ENCODE measurements around the gene RNF213. TPM values are rescaled to one million over a fixed set of nuclear protein-coding genes. Genes with fewer than 3 reads are reported as not detected.
A peak's percentile ranks its signal among the peaks of the same experiment; 100 is the strongest.

RNF213 gene
- total and polyA plus RNA-seq, 10 of the 15 experiments (the other 5 are each of a cell fraction or from before 2014, with no cell fraction given), result 18.6 to 145 (median 65.8) TPM

GRCh38 chr17:80265205-80266068 lies 4.8 kb downstream of the RNF213 start (continued):
- TF ChIP-seq CHD1 (IDR thresholded peaks at IDR 0.05; ENCODE audit: low read depth, low read length) (no peak), EZH2 (IDR thresholded peaks at IDR 0.05; ENCODE audit: borderline replicate concordance, control insufficient read depth, low read depth, low read length) (no peak), NBN (IDR thresholded peaks at IDR 0.05) (peak; percentile 53; the same call in 1 of the 2 replicates), KLF5 (IDR thresholded peaks at IDR 0.05; ENCODE audit: partially characterized antibody) (no peak), CREM (IDR thresholded peaks at IDR 0.05; ENCODE audit: low read depth) (peak; percentile 69; the same call in 1 of the 2 replicates), NFIC (IDR thresholded peaks at IDR 0.05; ENCODE audit: low read depth, low read length) (peak; percentile 83), STAT1 (conservative IDR thresholded peaks at IDR 0.05) (no peak), ZNF592 (IDR thresholded peaks at IDR 0.05) (no peak), HDGF (IDR thresholded peaks at IDR 0.05) (peak; percentile 60; the same call in 1 of the 2 replicates), RELA (IDR thresholded peaks at IDR 0.05; ENCODE audit: borderline replicate concordance, partially characterized antibody) (no peak), ZNF687 (IDR thresholded peaks at IDR 0.05) (peak; percentile 80), ZBTB11 (CRISPR knock-in tag; IDR thresholded peaks at IDR 0.05) (no peak), SREBF1 (IDR thresholded peaks at IDR 0.05; ENCODE audit: low read length) (0 out of 2 replicates have a peak, but pooled peaks have one; percentile 12), ZNF217 (IDR thresholded peaks at IDR 0.05) (0 out of 2 replicates have a peak, but pooled peaks have one; percentile 60), PBX3 (IDR thresholded peaks at IDR 0.05; ENCODE audit: insufficient replicate concordance, low read depth, low read length) (no peak)

All from GM12878 (cell line).